Astrocyte of the hippocampus (primary cell): ENCODE data around the gene RDH14.
A peak's percentile ranks its signal among the peaks of the same experiment; 100 is the strongest.

Experiments
- DNase-seq: peaks from one replicate; pipeline ENCODE4 v3.0.0; 2011; ENCODE audit warnings: low read depth, low spot score

Gene RDH14

GRCh38 chr2:18522484-18523146 is 37.8 kb downstream of the RDH14 start:
- no peak for DNase-seq

GRCh38 chr2:18520451-18521425 is 39.7 kb downstream of the RDH14 start:
- peak; percentile 89 for DNase-seq

DNA sequence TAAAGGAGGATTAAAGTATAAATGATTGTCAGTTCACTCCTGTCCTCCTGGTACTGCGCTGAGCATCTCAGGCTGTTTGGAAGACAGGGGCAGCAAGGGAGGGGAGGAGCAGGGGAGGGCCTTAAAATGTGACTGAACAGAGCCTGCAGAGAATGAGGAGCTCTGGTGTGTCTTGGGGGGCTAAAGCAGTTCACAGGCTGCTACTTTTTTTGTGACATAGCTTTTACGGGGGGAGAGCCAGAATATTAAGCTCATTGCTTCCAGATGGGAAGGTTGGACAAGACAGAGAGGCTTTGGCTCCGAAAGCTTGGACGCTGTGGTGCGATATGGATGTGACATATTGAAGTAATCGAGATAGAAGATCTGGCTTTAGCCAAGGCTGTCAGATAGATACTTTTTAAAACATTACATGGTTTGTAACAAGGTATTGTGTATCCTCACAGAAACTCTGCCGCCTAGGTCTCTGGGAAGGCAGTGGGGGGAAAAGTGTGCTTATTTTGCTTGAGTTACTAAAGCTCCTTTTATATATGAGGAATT is 40.5 kb downstream of the RDH14 start:
- no peak for DNase-seq

DNA sequence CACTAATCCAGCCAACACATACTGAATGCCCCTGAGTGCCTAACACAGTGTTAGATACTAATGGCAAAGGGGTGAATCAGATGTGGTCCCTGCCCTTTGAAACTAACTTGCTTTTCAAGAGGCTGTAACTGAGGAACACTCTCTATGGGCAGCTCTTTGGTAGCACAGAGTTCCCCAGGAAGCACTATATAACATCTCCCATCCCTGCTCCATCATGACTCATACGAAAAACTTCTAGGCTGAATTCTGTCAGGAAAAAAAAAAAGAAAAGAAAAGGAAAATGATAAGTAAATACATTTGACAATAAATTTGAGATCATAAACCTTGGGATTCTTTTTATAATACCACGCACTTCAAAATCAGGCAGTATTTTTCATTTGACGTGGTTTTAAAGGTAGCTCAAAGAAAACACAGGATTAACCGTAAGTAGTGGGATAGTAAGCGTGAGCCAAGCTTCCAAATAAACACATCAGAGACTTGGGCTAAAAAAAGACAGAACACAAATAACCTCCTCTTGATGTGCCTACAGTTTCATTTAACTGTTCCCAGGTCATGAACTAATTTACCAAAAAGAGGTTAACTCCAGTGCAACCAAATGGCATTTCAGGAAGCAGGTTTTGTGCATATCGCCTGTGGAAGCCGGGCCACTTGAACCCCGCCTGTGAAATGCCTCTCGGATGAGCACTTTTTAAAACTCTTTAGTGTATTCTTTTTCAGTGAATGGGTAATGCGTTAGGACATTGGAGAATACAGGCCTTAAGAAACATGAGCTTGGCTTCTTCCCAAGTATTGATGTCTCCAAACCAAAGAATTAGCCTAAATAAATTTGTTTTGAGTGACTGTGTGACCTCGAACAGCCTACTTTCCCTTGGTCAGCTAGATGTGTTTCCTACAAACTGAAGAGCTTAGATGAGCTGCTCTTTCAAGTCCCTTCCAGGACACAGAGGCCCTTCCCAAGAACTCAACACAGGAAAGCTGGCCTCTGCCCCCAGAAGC is 42.0 kb downstream of the RDH14 start:
- DNase-seq, result peak; percentile 58

- DNase-seq, result no peak
Observed at GRCh38 chr2:18517386-18517785, 43.1 kb downstream of the RDH14 start.

GRCh38 chr2:18516112-18516511 is 44.3 kb downstream of the RDH14 start:
- DNase-seq, result peak; percentile 68

GRCh38 chr2:18514526-18515461 is 45.7 kb downstream of the RDH14 start:
- DNase-seq, result peak; percentile 18

DNA sequence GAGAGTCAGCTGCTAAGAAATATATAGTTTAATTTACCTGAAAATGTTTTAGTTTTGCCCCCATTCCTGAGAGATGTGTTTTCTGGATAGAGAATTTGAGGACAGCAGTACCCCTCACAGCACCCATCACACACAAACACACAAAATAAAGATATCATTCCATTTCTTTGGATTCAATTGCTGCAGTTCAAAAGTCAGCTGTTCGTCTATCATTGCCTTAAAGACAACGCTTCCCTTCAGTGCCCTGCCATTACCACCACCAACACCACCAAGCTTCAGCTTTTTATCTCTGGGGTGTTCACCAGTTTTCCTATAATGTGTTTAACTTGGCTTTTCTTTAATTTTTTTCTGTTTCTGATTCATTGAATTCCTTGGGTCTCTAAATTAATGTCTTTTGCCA is 49.7 kb downstream of the RDH14 start:
- DNase-seq, result no peak

DNA sequence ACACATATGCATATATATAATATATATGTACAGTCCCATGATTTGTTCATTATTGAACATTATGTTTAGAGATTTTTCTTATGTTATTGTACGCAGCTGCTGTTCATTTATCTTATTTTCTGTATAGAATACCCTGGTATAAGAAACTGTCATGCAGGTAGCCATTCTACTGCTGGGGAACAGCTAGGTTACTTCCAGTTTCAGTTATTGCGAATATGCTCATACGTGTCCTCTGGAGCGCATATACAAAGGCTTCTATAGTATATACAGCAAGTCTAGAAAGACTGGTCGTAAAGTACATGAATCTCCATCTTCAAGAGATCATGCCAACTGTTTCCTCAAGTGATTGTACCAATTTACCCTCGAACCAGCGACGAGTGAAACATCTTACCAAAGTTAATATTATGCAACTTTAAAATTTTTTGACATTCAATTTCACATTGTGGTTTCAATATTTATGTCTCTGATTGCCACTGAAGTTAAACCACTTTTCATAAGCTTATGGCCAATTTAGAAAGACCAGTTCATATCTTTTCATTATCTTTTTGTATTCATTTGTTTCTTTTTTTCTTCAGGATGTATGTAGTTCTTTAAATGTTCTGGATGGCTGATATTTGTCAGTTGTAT is 53.5 kb downstream of the RDH14 start:
- no peak for DNase-seq

- no peak for DNase-seq
Observed at GRCh38 chr2:18505703-18506341, 54.6 kb downstream of the RDH14 start.
